ENCODE measurements around the gene ITGA11.

ITGA11 gene

DNA sequence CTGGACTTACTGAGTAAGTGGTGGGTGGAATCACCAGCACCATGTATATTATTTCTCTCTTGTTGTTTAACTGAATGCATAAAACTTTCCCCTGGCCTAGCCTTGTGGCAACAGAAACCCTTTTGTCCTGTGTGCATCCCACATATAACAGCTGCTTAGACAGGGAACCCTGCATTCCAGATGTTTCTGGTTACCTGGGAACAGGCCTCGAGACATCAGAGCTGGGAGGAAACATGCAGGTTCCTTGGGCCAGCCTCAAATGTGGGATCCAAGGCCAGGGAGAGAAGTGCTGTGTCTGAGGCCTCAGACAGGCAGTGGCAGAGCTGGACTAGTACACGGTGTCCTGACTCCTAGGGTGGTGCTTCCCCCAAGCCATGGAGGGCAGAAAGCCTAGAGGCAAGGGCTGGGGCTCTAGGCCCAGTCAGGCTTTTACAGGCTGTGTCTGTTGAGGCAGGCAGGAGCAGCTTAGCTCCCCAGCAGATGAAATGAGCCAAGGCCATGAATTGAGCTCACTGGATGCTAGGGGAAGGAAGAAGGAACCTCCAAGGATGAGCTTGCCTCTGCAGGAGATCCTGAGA lies 57.7 kb downstream of the ITGA11 start:
- peak; percentile 52 for DNase-seq

DNA sequence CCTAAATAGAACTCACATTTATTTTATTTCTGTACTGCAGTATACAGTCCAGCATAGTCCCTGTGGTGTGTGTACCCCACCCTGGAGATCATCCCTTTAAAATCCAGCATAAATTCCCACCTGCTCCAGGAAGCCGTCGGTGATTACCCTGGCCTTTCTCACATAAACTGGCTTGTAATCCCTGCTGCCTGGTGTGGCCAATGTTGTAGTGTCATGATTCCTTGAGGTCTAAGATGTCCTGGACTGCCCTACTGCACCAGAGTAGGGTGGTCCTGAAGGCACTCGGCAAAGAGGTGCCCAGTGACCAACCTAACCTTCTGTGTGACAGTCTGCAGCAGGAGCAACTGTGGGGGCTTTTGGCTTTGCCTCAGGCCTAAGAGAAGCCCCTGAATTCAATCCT lies 58.9 kb downstream of the ITGA11 start:
- peak; percentile 23 for DNase-seq

GRCh38 chr15:68372291-68372811 lies 59.6 kb downstream of the ITGA11 start:
- DNase-seq: peak; percentile 66

GRCh38 chr15:68371851-68372250 lies 60.1 kb downstream of the ITGA11 start:
- DNase-seq: peak; percentile 24

DNA sequence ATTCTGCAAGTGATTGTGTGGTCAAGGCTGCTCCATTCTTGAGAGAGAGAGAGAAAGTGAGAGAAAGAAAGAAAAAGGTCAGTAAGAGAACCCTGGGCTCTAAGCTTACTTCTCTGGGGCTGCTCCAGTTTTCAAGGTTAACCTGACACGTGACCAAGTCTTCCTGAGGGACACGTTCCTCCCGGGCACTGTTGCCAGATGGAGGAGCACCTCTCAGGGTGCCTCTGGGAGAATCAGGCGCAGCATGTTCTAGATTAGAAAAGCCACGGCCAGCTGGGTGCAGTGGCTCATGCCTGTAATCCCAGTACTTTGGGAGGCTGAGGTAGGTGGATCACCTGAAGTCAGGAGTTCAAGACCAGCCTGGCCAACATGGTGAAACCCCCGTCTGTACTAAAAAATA lies 60.8 kb downstream of the ITGA11 start:
- DNase-seq: peak; percentile 23

GRCh38 chr15:68370768-68371151 lies 61.2 kb downstream of the ITGA11 start:
- DNase-seq: peak; percentile 34

DNA sequence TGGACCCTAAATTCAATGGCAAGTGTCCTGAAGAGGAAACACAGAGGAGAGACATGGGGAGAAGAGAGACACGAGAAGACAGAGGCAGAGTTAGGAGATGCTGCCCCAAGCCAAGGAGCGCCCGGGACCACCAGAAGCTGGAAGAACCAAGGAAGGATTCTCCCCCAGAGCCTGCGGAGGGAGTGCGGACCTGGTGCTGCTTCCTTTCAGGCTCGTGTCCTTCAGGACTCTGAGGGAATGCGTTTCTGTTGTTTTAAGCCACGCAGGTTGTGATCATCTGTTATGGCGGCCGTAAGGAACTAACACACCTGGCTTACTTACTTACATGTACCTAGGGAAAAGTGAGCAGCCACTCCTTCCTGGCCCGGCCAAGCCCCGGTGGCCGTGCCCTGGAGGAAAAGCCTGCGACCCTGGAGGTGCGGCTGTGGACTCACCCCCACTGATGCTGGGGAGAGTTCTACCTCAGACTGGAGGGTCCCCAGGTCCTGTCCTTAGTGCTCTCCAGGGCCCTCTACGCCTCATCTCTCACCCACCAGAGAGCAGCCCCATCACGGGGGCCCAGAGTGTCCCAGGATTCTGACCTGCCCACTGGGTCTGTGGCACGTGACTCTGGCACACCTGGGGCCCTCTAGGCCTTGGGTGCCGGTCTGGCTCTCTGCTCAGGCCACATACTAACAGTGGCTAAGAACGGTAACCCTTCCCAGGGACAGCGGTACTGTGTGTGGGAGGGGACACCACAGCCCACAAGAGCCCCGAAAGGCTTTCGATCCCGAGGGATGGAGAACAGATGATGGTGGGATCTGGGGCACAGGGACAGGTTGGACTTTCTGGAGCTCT lies 61.8 kb downstream of the ITGA11 start:
- peak; percentile 29 for DNase-seq

DNA sequence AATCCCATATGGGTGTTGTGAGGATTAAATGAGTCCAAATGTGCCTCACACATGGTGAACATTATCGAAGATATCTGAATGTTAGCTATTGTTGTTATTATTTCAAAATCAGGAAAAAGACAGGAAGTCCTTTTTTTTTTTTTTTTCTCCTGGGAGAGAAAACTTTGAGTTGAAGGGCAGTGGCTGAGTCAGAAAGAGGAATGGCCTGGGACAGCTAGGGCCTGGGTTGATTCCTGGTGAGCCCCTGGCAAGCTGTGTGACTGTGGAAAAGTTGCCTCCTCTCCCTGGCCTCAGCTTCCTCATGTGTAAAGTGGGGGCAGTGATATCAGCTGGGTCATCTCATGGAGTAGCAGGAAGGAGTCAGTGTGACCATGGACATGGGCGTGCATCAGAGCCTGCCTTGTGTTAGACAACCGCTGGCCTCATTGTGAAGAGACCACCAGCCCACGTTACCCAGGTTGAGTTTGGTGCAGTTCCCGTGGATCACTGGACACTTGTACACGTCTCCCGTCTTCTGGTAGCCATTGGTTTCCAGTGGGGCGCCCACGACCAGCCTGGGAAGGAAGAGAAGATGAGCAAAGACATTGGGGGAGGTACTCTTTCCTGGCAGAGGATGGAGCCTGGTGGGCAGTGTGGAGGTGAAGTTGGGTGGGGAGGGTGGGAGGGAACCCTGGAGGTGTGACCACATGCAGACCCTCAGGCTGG lies 63.1 kb downstream of the ITGA11 start:
- DNase-seq: no peak

- DNase-seq: no peak
Measured at GRCh38 chr15:68367992-68368391, 64.0 kb downstream of the ITGA11 start.

DNA sequence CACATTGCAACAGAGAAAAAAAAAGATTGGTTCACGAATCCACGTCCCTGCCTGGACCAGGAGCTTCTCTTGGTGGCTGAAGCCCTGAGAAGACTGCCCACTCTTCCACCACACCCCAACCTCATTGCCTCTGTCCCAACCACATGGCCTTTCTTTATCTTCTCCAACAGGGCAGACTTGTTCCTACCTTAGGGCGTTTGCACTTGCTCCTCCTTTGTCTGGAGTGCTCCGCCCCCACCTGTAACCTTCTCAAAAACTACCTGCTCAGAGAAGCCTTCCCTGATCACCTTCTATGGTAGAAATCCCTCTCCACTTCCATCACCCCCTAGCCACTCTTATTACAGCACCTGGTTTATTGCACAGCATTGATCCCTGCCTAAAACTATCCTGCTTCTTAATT lies 64.7 kb downstream of the ITGA11 start:
- DNase-seq: no peak

DNA sequence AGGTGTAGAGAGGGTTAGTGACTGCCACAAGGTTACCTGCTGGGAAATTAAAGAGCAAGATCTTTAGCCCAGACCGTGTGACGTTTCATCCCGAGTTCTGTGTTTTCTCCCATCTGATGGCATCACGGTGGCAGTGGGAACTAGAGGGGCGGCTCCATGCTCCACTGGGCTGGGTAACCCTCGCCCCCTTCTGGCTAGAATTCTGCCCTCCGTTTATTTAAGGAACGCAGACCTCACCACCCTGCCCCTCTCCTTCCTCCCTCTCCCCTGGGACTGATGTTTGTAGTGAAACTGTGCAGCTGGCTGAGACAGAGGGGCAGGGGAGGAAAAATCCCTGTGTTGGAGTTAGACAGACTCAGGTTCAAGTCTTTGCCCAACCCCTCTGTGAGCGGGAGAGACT lies 65.6 kb downstream of the ITGA11 start:
- DNase-seq: no peak

DNA sequence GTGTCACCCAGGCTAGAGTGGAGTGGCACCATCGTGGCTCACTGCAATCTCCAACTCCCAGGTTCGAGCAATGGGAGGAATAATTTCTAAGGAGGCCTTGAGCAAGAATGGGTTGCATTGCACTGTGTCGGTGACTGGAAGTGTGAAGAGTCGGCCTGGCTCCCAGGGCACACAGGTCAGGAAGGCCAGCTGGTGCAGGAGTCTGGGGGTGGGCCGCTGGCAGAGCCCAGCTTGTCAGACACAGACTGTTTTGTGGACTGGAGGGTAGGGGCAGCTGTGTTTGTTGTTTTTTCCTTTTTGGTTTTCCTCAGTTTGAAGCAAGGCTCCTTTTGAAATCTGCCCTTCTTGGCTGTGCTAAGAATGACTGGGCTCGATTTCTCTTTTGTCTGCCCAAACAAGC lies 66.2 kb downstream of the ITGA11 start:
- no peak for DNase-seq

GRCh38 chr15:68365140-68365745 lies 66.7 kb downstream of the ITGA11 start:
- no peak for DNase-seq

- no peak for DNase-seq
Measured at GRCh38 chr15:68364660-68365035, 67.3 kb downstream of the ITGA11 start.

DNA sequence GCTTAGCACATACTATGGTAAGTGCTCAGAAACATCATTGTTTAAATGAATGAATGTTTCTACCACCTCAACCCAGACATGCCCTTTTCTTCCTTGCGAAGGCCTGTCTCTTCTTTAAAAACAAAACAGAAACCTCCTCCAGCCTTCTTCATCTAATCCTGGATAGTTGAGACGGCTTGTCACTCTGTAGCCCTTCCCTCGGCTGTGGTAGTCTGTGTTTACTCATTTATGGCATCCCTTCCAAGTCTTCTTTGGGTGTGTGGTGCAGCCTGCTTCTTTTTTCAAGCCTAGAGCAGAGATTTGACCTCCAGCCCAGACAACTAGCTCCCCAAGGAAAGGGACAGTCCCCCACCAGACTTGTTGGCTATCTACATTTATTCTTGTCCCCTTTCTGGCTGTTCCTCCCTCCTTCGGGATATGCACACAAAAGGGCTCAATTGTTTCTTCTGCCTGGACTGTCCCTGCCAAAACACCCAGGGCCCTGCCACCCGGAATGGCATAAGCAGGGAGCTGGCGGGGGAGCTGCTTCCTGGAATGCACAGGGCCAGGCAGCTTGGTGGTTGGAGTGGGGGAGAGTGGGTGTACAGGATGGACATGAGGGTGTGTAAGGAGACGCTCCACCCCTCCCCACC lies 67.8 kb downstream of the ITGA11 start:
- DNase-seq: no peak

DNA sequence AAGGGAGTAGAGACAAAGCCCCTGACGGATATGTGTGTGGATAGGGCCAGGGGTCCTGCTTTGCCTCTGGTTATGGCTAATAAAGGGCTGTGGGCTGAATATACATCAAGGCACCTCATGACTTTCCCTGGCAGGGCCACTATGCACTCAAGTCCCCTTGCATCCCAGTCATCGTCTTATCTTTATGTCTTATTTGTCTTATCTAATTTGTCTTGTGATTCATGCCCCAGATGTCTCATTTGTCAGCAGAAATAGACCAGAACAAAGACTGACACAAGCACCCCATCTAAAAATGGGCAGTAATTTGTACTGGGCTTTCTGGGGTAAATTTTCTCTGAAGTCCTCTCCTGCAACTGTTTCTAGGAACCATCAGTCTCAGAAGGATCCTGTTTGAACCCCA lies 68.6 kb downstream of the ITGA11 start:
- DNase-seq: no peak

DNA sequence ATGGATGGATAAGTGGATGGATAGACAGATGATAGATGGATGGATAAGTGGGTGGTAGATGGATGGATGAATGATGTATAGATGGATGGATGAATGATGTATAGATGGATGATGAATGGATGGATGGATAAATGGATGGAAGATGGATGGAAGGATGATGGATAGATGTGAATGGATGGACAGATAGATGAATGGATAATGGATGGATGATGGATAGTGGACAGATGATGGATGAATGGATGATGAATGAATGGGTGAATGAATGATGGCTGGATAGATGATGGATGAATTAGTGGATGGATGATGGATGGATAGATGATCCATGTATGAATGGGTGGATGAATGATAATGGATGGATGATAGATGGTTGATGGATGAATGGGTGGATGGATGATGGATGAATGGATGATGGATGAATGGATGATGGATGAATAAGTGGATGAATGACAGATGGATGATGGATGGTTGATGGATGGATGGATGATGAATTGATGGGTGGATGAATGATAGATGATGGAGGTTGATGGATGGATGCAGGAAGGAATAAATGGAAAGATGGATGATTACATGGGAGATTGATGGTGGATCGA lies 69.3 kb downstream of the ITGA11 start:
- DNase-seq: no peak

- no peak for DNase-seq
Measured at GRCh38 chr15:68360721-68361120, 71.2 kb downstream of the ITGA11 start.

DNA sequence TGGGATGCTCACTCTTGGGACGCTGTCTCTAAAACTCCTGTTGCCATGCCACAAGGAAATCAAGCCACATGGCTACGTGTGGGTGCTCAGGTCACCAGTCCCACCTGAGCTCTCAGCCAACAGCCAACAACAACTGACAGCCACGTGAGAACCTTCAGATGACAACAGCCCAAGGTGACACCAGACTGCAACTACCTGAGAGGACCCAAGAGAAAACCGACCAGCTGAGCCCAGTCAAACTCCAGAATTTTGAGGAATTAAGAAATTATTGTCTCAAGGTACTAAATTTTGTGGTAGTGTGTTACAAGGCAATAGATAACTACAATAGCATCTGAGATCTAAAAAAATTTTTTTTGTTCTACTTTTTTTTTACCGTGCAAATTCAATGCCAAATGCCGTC lies 75.2 kb downstream of the ITGA11 start:
- no peak for DNase-seq

GRCh38 chr15:68354923-68355322 lies 77.0 kb downstream of the ITGA11 start:
- peak; percentile 89 for DNase-seq

DNA sequence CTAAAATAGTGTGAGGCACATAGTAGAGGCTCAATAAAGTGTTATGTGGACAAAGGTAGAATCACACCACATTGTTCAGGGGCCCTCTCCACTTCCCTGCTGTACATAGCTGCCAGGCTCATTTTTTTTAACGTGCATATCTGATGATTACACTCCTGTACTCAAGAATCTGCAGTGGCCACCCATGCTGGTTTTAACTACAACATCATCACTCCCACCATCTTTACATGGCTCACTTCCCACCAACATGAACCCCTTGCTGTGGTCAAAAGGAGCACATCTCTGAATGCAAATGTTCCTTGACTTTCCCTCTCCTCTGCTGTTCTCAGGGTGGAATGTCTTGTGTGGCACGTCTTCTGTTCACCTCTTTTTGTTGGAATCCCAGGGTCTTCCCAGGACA lies 77.7 kb downstream of the ITGA11 start:
- DNase-seq: no peak

DNA sequence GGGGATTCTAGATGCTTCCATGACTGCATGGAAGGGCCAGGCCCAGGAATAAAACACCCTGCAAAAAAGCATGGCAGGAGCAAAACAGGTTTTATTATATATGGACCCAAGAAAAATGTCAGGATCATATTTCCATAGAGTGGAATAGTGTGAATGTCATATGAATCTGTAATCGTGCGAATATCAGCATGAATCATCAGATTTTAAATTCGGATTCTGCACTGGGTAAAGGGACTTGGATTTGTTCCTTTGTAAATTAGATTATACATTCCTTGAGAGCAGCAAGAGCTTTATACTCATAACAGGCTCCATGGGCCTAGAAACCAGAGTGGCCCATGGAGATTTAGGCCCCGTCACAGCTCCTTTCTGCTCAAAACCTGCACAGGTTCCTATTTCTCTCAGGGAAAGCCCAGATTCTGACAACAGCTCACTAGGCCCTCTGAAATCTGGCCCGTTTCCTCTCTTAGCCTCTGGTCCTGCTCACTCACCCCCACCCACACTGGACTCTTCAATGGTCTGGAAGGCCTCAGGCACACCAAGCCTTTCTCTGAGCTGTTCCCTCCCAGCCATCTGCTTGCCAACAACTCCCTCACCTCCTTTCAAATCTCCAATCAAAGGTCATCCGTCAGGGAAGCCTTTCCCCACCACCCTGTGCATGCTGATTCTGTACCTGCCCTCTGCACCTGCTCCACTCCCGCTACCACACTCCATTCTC lies 78.4 kb downstream of the ITGA11 start:
- no peak for DNase-seq

Data from islet precursor cell (in vitro differentiated cells).